Head of caudate nucleus (tissue), 42 donors: ENCODE results near the gene WDR59.
"Not testable (repeated sequence)": the region's sequence is repeated elsewhere in the genome, so short reads cannot be mapped to it uniquely, and the experiment has no call there.

Source experiments
- DNase-seq, 42 donors: peaks; one replicate each; pipeline versions ENCODE4 v3.0.0 to v3.0.0-alpha.2; 2020 to 2021; ENCODE audit warnings: mixed read lengths in 7 of 42
- intact Hi-C: fragments of 100-400 bp; cut with DNase I; formaldehyde crosslinking; loops from one replicate; pipeline ENCODE4 v1.15.0; 2022

Gene WDR59

GRCh38 chr16:74984529-74985296, at the start of gene WDR59:
TSS of gene WDR59 (minus strand) at chr16:74985123. CDS start at chr16:74985017, 106 bp downstream.
- DNase-seq, result peak; percentile 98 to 100 (median 99)
- intact Hi-C loops, result no loop called here

- intact Hi-C loops, result no loop called here
- DNase-seq, result no peak
Measured at GRCh38 chr16:75032655-75033054, 47.7 kb upstream of the WDR59 start.

DNA sequence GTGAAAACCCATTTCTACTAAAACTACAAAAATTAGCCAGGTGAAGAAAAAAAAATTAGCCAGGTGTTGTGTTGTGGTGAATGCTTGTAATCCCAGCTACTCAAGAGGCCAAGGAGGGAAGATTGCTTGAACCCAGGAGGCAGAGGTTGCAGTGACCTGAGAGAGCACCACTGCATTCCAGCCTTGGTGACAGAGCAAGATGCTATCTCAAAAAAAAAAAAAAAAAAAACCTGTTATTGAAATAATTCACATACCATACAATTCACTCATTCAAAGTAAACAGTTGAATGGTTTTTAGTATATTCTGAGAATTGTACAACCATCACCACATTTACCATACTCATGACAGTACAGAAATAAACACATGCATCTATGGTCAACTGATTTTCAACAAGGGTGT, 44.9 kb upstream of the WDR59 start:
- no peak for DNase-seq
- intact Hi-C loops, result no loop called here

DNA sequence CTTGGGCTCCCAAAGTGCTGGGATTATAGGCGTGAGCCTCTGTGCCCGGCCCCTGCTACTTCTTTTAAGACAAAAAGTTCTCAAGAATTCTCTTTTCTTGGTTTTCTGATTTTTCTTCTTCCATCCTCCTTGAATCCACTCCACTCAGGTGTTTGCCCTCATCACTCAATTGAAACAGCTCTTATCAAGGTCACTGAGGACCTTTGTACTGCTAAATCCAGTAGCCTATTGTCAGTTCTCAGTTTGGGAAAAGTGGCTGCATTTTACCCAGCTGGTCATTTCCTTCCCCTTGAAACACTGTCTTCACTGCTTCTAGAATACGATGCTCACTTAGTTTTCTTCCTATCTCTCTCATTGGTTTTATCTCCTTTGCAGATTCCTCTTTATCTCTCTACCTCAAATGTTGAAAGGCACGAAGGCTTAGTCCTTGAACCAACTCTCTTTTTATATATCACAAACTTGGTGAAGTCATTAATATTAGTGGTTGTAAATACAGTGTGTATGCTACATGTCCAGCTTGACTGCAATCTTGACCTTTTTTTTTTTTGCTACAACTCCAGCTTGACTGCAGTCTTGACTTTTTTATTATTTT, 43.7 kb upstream of the WDR59 start:
- DNase-seq, result no peak
- intact Hi-C loops, result no loop called here

DNA sequence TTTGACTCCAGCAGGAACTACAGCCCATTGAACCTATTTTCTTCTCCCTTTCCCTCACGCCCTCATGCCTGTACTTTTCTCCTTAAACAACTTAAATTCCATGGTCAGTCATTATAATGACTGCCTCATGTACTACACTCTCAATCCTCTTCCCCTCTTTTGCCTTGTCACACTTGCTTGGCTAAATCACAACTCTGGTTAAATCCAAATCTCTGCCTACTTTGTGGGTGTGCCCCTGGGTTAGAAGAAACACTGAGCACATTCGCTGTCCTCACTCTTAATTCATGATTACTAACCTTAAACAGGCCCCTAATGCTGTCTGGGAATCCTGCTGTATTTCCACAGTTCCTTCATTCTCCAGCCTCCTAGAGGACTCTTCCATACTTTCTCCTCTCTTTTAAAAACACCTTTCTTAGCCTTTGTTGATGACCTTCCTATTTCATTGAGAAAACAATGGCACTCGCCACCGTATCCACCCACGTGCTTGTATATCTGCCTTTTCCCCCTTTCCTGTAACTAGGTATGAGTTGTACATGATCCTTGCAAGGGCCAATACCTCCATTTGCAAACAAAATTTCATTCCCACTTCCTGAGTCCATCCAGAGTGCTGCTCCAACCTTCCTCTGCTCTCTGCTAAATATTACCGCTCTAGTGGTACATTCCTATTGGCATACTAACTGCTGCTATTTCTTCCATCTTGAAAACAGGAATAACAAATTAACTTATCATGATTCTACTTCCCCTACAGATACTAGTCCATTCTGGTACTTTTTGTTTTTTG, 42.8 kb upstream of the WDR59 start:
- intact Hi-C loops, result no loop called here
- no peak for DNase-seq

- intact Hi-C loops, result no loop called here
- no peak for DNase-seq
Measured at GRCh38 chr16:75026892-75027391, 42.0 kb upstream of the WDR59 start.

DNA sequence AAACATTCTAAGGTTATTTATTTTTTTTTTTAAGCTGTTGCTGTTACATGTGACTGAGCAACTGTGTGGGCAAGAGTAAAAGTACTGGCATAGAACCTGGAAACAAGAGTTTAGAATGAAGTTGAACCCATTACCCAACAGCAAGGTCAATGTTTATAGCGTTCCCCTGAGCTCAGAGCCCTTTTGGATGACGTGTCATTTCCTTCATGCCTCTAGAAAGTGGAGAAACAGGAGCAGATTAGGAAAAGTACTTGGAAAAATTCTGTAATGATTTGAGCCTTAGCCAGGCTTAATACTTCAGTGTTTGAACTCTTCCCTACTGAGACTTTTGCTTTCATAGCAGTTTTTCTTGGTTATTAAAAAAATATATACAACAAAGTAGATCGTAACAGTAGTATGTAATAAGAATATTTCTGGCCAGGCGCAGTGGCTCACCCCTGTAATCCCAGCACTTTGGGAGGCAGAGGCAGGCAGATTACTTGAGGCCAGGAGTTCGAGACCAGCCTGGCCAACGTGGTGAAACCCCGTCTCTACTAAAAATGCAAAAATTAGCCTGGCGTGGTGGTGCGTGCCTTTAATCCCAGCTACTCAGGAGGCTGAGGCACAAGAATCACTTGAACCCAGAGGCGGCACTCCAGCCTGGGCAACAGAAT, 41.4 kb upstream of the WDR59 start:
- intact Hi-C loops, DNase-seq: not testable (repeated sequence)

DNA sequence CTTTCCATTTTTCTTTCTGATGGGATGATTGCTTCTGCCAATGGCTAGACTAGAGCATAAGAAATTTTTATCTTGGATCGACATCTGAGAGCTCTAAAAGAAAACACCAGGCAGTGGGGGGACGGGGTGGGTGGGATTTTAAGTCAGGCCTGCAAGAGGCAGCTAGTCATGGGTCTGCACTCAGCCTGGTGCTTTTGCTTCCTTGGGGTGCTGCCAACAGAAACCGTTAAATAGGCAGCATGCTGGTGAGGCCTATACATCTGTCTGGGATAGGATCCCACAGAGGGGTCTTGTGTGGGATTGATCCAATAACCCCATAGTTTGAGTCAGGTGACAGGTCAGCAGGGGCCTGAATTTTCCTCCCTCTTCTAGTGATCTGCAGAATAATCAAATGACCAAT, 40.8 kb upstream of the WDR59 start:
- intact Hi-C loops, result no loop called here
- DNase-seq, result no peak

GRCh38 chr16:75024594-75024993, 39.7 kb upstream of the WDR59 start:
- no peak for DNase-seq
- intact Hi-C loops, result no loop called here

GRCh38 chr16:75024182-75024581, 39.3 kb upstream of the WDR59 start:
- intact Hi-C loops, result no loop called here
- no peak for DNase-seq

GRCh38 chr16:75023009-75023408, 38.1 kb upstream of the WDR59 start:
- no peak for DNase-seq
- intact Hi-C loops, result no loop called here

- DNase-seq, result no peak
- intact Hi-C loops, result no loop called here
Measured at GRCh38 chr16:75022567-75022966, 37.6 kb upstream of the WDR59 start.

DNA sequence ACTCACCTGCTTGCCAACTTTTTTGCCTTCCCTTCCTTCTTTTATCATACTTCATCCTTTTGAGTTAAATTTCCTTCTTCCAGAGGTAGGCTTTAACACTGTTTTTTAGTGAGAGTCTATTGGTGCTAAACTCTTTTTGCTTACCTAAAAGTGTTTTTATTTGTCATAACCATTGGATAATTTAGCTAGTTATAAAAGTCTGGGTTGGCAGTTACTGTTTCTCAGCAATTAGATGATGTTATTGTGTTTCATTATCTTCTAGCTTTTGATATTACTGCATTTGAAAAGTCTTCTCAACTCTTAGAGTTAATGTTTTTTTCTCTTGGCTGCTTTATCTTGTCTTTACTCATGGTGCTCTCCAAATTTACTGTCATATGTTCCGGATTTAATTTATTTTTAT, 36.5 kb upstream of the WDR59 start:
- no peak for DNase-seq
- intact Hi-C loops, result no loop called here

DNA sequence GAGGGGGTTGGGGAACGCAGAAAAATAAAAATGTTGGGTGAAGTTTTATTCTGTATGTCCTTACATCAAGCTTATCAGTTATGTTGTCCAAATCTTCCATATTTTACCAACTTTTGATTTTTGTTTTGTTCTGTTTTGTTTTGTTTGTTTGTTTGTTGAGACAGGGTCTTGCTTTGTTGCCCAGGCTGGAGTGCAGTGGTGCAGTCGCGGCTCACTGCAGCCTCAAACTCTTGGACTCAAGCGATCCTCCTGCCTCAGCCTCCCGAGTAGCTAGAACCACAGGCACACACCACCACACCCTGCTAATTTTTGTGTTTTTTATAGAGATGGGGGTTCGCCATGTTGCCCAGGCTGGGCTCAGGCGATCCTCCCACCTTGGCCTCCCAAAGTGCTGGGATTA, 34.7 kb upstream of the WDR59 start:
- intact Hi-C loops, result no loop called here

GRCh38 chr16:75019007-75019406, 34.1 kb upstream of the WDR59 start:
- no peak for DNase-seq
- intact Hi-C loops, result no loop called here

More for the DNA sequence above, 34.7 kb upstream of the WDR59 start:
- no peak for DNase-seq

GRCh38 chr16:75017670-75018525, 33.0 kb upstream of the WDR59 start:
- DNase-seq, result no peak
- intact Hi-C loops, result no loop called here

GRCh38 chr16:75016451-75017081, 31.6 kb upstream of the WDR59 start:
- DNase-seq, intact Hi-C loops: not testable (repeated sequence)

- intact Hi-C loops, result no loop called here
- no peak for DNase-seq
Measured at GRCh38 chr16:75014318-75014717, 29.4 kb upstream of the WDR59 start.
